Measurements from ENCODE around the gene TSC22D4. TPM values are rescaled to one million over a fixed set of nuclear protein-coding genes. Genes with fewer than 3 reads are reported as not detected.

TSC22D4 gene
- total and polyA plus RNA-seq, 9 of the 15 experiments (the other 6 are each of a cell fraction or from before 2014, with no cell fraction given), result 0.37 to 107 (median 28.7) TPM

GRCh38 chr7:100432053-100432452 lies 47.0 kb downstream of the TSC22D4 start (continued):
- TF ChIP-seq AFF4 (CRISPR knock-in tag; IDR thresholded peaks at IDR 0.05) (0 out of 2 replicates have a peak, but pooled peaks have one; percentile 55), GTF2E2 (tag; IDR thresholded peaks at IDR 0.05) (no peak), VEZF1 (CRISPR knock-in tag; IDR thresholded peaks at IDR 0.05) (no peak), FOXK1 (CRISPR knock-in tag; IDR thresholded peaks at IDR 0.05; ENCODE audit: borderline replicate concordance) (no peak), ELF2 (CRISPR knock-in tag; IDR thresholded peaks at IDR 0.05) (no peak), TARDBP (IDR thresholded peaks at IDR 0.05) (no peak), ELF4 (CRISPR knock-in tag; IDR thresholded peaks at IDR 0.05) (no peak), BRD9 (IDR thresholded peaks at IDR 0.05; ENCODE audit: low read depth, partially characterized antibody) (no peak), L3MBTL2 (IDR thresholded peaks at IDR 0.05) (peak; percentile 33; the same call in 1 of the 2 replicates), STAT5A (IDR thresholded peaks at IDR 0.05; ENCODE audit: borderline replicate concordance, low read length) (no peak), SNIP1 (IDR thresholded peaks at IDR 0.05; ENCODE audit: low read depth) (no peak), SREBF2 (CRISPR knock-in tag; IDR thresholded peaks at IDR 0.05) (no peak), ZFPM2 (CRISPR knock-in tag; IDR thresholded peaks at IDR 0.05) (no peak)
- TF ChIP-seq, protein P1, sequence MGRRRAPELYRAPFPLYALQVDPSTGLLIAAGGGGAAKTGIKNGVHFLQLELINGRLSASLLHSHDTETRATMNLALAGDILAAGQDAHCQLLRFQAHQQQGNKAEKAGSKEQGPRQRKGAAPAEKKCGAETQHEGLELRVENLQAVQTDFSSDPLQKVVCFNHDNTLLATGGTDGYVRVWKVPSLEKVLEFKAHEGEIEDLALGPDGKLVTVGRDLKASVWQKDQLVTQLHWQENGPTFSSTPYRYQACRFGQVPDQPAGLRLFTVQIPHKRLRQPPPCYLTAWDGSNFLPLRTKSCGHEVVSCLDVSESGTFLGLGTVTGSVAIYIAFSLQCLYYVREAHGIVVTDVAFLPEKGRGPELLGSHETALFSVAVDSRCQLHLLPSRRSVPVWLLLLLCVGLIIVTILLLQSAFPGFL (CRISPR knock-in tag; IDR thresholded peaks at IDR 0.05), result peak; percentile 80; the same call in 1 of the 2 replicates

Measured in K562 (cell line).